ENCODE results near the gene ATP1B2.

ATP1B2 gene

GRCh38 chr17:7674934-7675333 is 24.2 kb downstream of the ATP1B2 start:
- CTCF ChIA-PET, result interaction anchor here (1.1 to 1.2 kb wide), 2 partner anchors 12 to 40 kb away, joined by 3 to 7 read pairs; partner anchors contain the start of gene TP53
- POLR2A ChIA-PET, result interaction anchor here (0.7 to 1.5 kb wide), 2 partner anchors 13 to 73 kb away, joined by 3 read pairs; partner anchors contain the start of gene TP53
- DNase-seq (ENCODE audit: extremely low spot score), result no peak
- TF ChIP-seq CTCF (IDR thresholded peaks at IDR 0.05; ENCODE audit: control extremely low read depth, extremely low read depth, low read depth, missing control alignments), result no peak

DNA sequence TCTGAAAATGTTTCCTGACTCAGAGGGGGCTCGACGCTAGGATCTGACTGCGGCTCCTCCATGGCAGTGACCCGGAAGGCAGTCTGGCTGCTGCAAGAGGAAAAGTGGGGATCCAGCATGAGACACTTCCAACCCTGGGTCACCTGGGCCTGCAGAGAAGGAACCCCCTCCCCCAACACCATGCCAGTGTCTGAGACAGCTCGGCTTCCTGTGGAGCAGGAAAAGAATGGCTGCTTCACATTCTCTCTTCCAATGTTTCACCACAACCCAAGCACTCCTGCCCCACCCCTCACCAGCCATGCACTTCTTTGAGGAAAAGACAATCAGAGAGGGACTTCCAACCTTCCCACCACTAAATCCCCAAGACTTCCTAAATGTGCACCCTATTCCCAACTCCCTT is 25.8 kb downstream of the ATP1B2 start:
- DNase-seq (ENCODE audit: extremely low spot score), result no peak
- ChIA-PET CTCF (interaction anchor here (1.3 to 1.5 kb wide), 2 partner anchors 17 to 44 kb away, joined by 3 to 5 read pairs; no protein-coding TSS in a partner anchor), POLR2A (interaction anchor here (1.5 kb wide), 1 partner anchor 11 kb away, joined by 3 read pairs; the partner anchor contains the start of gene TP53)
- no peak for TF ChIP-seq CTCF (IDR thresholded peaks at IDR 0.05; ENCODE audit: control extremely low read depth, extremely low read depth, low read depth, missing control alignments)

GRCh38 chr17:7677388-7678067 is 26.8 kb downstream of the ATP1B2 start:
- no peak for TF ChIP-seq CTCF (IDR thresholded peaks at IDR 0.05; ENCODE audit: control extremely low read depth, extremely low read depth, low read depth, missing control alignments)
- CTCF ChIA-PET, result interaction anchor here (1.3 to 1.9 kb wide), 3 partner anchors 10 to 45 kb away, joined by 3 to 14 read pairs (median 5); partner anchors contain the start of genes TP53 and WRAP53
- POLR2A ChIA-PET, result no interaction called here

DNA sequence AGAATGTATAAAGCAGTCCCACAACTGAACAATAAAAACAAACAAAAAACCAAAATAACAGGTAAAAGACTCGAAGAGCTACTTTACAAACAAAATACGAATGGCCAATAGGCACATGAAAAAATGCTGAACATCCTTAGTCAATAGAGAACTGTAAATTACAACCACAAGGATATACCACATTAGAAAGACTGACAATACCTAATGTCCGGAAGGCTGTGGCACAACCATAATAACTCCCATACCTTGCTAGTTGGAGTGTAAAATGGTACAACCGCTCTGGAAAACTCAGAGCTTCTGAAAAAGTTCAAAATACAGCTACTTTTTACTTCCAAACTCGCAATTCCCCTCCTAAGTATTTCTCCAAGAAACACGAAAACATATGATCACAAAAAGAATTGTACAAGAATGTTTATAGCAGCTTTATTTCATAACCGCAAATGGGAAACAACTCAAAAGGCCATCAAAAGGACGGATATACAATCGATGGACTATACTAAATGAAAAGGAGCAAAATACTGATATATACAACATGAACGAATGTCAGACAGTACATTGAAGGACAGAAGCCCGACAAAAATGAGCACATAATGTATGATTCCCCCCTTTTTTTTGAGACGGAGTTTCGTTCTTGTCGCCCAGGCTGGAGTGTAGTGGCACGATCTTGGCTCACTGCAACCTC is 34.3 kb downstream of the ATP1B2 start:
- ChIA-PET CTCF (interaction anchor here (1.9 to 5.5 kb wide), 2 partner anchors 11 to 52 kb away, joined by 5 to 112 read pairs; partner anchors contain the start of gene SHBG), POLR2A (interaction anchor here (1.8 kb wide), 1 partner anchor 34 kb away, joined by 12 read pairs; the partner anchor contains the start of gene ATP1B2)
- no peak for DNase-seq (ENCODE audit: extremely low spot score)
- TF ChIP-seq CTCF (IDR thresholded peaks at IDR 0.05; ENCODE audit: control extremely low read depth, extremely low read depth, low read depth, missing control alignments), result no peak

More at GRCh38 chr17:7677388-7678067, 26.8 kb downstream of the ATP1B2 start:
- no peak for DNase-seq (ENCODE audit: extremely low spot score)

GRCh38 chr17:7685533-7686221 is 35.0 kb downstream of the ATP1B2 start:
- CTCF ChIA-PET, result interaction anchor here (1.2 to 5.5 kb wide), 7 partner anchors 10 to 330 kb away, joined by 4 to 112 read pairs (median 8); partner anchors contain the start of genes ATP1B2, SHBG and SOX15

More at GRCh38 chr17:7685533-7686221, 35.0 kb downstream of the ATP1B2 start:
- peak; percentile 89 for DNase-seq (ENCODE audit: extremely low spot score)
- POLR2A ChIA-PET, result interaction anchor here (0.6 to 1.8 kb wide), 8 partner anchors 13 to 466 kb away, joined by 3 to 12 read pairs (median 3); partner anchors contain the start of genes ACADVL, ATP1B2, DLG4 and POLR2A
- no peak for TF ChIP-seq CTCF (IDR thresholded peaks at IDR 0.05; ENCODE audit: control extremely low read depth, extremely low read depth, low read depth, missing control alignments)
